Measurements from ENCODE around the gene LY86.

GRCh38 chr6:6596529-6597328, 8.2 kb downstream of the LY86 start:
- TF ChIP-seq CTCF (IDR thresholded peaks at IDR 0.05) (no peak), POLR2A (IDR thresholded peaks at IDR 0.05) (no peak)

Measured in uterus (tissue), 2 donors.